HUES6 (cell line): ENCODE results near the gene TOR1AIP2.
"Not testable (repeated sequence)": the region's sequence is repeated elsewhere in the genome, so short reads cannot be mapped to it uniquely, and the experiment has no call there.

Experiments
- H3K27ac ChIP-seq: 2 replicates; pipeline ENCODE4 v1.7.0; 2013; ENCODE audit warnings: low read depth, mild to moderate bottlenecking, low read length, inconsistent platforms
- H3K27me3 ChIP-seq: 2 replicates; pipeline ENCODE4 v1.6.1; 2013; ENCODE audit warnings: low read length; ENCODE audit not compliant: control insufficient read depth, insufficient read depth
- H3K36me3 ChIP-seq: 2 replicates; pipeline ENCODE4 v1.6.1; 2013; ENCODE audit warnings: low read length; ENCODE audit not compliant: control insufficient read depth, insufficient read depth
- H3K4me1 ChIP-seq: 2 replicates; pipeline ENCODE4 v1.6.1; 2013; ENCODE audit warnings: low read length; ENCODE audit not compliant: control insufficient read depth, insufficient read depth
- H3K4me3 ChIP-seq: 2 replicates; pipeline ENCODE4 v1.5.1; 2013; ENCODE audit warnings: low read depth, low read length
- H3K9ac ChIP-seq: one replicate; pipeline ENCODE4 v1.6.1; 2013; ENCODE audit warnings: mild to moderate bottlenecking, low read length
- H3K9me3 ChIP-seq: 2 replicates; pipeline ENCODE4 v1.6.1; 2013; ENCODE audit warnings: low read depth, low read length; ENCODE audit not compliant: control insufficient read depth, insufficient read depth

TOR1AIP2 gene

DNA sequence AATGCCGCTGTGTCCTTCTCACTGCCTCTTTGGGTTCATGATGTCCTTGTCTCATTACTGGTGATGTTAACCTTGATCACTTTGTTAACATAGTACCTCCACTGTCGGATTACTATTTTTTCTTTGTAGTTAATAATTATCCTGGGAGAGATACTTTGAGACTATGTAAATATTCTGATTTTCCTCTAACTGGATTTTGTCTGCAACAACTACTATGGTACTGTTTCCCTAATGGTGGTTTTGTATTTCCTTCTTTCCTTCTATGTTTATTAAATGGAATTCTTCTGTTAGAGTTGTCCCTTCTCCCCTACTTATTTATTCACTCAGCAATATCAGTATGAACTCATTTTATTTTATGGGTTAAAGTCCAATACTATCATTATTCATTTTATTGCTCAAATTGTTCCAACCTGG lies 4.2 kb downstream of the TOR1AIP2 start:
- no peaks in the 10 kb centered on the region for H3K4me1 ChIP-seq
- no peak overlapping the region for H3K27ac ChIP-seq
- H3K36me3 ChIP-seq, result peaks cover 28% of the 10 kb centered on the region
- H3K27me3 ChIP-seq, result no peaks in the 10 kb centered on the region
- no peak overlapping the region for H3K9ac ChIP-seq
- H3K9me3 ChIP-seq, result no peaks in the 10 kb centered on the region
- H3K4me3 ChIP-seq, result no peak overlapping the region

- no peak overlapping the region for H3K4me3 ChIP-seq
- H3K4me1 ChIP-seq, result no peaks in the 10 kb centered on the region
- no peaks in the 10 kb centered on the region for H3K27me3 ChIP-seq
- no peak overlapping the region for H3K9ac ChIP-seq
- no peak overlapping the region for H3K27ac ChIP-seq
- no peaks in the 10 kb centered on the region for H3K9me3 ChIP-seq
- H3K36me3 ChIP-seq, result peaks cover 37% of the 10 kb centered on the region
Observed at GRCh38 chr1:179872558-179872957, 5.0 kb downstream of the TOR1AIP2 start.

DNA sequence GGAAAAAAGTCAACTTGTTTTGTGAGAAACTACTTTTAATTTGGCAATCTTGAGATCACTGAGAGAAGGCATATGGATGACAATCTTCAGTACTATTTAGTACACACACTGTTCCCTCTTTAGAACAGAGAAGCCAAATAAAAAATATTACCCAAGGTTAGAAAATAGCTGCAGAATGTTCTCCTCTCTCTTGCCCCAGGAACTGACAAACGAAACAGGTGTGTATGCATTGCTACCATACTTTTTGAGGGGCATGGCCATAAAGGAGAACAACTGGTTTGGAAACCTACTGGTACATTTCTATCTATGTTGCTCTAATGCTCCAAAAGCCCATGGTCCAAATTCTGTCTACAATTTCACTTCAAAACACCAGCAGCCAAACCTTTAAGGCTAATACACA lies 5.7 kb downstream of the TOR1AIP2 start:
- Histone ChIP-seq H3K36me3 (peaks cover 42% of the 10 kb centered on the region), H3K9ac (no peak overlapping the region)

GRCh38 chr1:179870870-179871269 lies 6.7 kb downstream of the TOR1AIP2 start:
- Histone ChIP-seq H3K36me3 (peaks cover 49% of the 10 kb centered on the region), H3K27ac (no peak overlapping the region), H3K9me3 (no peaks in the 10 kb centered on the region), H3K9ac (no peak overlapping the region), H3K27me3 (no peaks in the 10 kb centered on the region), H3K4me3 (no peak overlapping the region), H3K4me1 (no peaks in the 10 kb centered on the region)

More for the DNA sequence above, 5.7 kb downstream of the TOR1AIP2 start:
- Histone ChIP-seq H3K4me3 (no peak overlapping the region), H3K9me3 (no peaks in the 10 kb centered on the region), H3K27me3 (no peaks in the 10 kb centered on the region), H3K4me1 (no peaks in the 10 kb centered on the region), H3K27ac (no peak overlapping the region)

DNA sequence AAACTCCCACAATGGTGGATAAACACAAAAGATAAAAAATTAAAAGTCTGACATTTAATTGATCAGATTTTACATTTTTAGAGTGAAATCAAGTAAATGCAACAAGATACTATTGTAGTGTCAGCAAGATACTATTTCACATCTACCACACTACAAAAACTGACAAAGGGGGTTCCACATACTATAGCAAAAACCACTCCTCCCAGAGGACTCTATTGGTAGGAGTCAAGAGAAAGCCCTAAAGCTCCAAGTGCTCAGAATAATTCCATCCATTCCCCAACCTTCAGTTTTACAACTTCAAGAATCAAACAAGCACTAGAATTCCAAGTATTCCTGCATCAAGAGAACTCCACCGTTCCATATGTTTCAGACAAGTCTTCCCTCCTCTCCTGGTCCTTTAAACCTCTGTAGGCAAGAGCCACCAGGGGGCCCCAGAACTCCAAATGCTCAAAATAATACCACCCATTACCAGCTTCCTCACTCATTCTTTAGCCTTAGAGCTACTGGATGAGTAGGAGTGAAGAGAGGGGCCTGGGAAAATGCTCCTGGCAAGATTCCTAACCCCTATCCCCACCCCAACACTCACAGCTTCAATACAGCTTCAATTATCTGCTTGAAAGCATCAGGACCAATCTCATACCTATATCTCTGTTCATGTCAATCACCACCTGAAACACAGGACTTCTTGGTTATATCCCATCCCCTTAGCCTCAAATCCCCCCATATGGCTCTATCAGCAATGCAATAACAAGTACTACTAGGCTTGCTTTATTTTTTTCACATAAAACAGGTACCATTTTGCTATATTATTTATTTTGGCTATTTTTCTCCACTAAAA lies 9.9 kb downstream of the TOR1AIP2 start:
- no peaks in the 10 kb centered on the region for H3K9me3 ChIP-seq
- no peak overlapping the region for H3K4me3 ChIP-seq
- H3K4me1 ChIP-seq, result no peaks in the 10 kb centered on the region
- H3K9ac ChIP-seq, result no peak overlapping the region
- no peak overlapping the region for H3K27ac ChIP-seq
- peaks cover 61% of the 10 kb centered on the region for H3K36me3 ChIP-seq
- no peaks in the 10 kb centered on the region for H3K27me3 ChIP-seq

GRCh38 chr1:179866616-179867015 lies 11.0 kb downstream of the TOR1AIP2 start:
- Histone ChIP-seq H3K36me3 (peaks cover 62% of the 10 kb centered on the region), H3K4me3 (no peak overlapping the region)

GRCh38 chr1:179865377-179865776 lies 12.2 kb downstream of the TOR1AIP2 start:
- Histone ChIP-seq H3K36me3 (peaks cover 56% of the 10 kb centered on the region), H3K4me1 (no peaks in the 10 kb centered on the region), H3K9me3 (no peaks in the 10 kb centered on the region), H3K4me3 (no peak overlapping the region), H3K27ac (no peak overlapping the region), H3K9ac (no peak overlapping the region), H3K27me3 (no peaks in the 10 kb centered on the region)

More at GRCh38 chr1:179866616-179867015, 11.0 kb downstream of the TOR1AIP2 start:
- Histone ChIP-seq H3K27ac (no peak overlapping the region), H3K27me3 (no peaks in the 10 kb centered on the region), H3K9ac (no peak overlapping the region), H3K9me3 (no peaks in the 10 kb centered on the region), H3K4me1 (no peaks in the 10 kb centered on the region)

DNA sequence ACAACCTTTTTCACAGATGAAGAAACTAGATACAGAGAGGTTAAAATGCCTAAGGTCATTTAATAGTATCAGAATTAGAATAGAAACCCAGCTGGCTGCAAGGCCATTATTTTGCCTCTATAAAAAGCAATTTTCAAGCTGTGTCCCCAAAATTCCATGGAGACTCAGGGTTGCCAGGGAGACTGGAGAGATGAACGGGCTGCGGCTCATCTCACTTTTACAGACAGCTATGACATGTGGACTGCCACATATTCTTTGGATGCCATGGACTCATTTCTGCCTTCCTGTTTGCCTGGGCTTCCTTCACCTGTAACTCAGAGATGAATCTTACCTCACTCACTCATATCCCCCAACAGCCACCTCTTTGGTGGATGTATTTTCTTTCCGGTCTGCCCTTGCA lies 17.0 kb downstream of the TOR1AIP2 start:
- Histone ChIP-seq H3K27ac (no peak overlapping the region), H3K9ac (no peak overlapping the region), H3K27me3 (no peaks in the 10 kb centered on the region), H3K4me1 (no peaks in the 10 kb centered on the region), H3K36me3 (peaks cover 49% of the 10 kb centered on the region), H3K4me3 (no peak overlapping the region), H3K9me3 (no peaks in the 10 kb centered on the region)

DNA sequence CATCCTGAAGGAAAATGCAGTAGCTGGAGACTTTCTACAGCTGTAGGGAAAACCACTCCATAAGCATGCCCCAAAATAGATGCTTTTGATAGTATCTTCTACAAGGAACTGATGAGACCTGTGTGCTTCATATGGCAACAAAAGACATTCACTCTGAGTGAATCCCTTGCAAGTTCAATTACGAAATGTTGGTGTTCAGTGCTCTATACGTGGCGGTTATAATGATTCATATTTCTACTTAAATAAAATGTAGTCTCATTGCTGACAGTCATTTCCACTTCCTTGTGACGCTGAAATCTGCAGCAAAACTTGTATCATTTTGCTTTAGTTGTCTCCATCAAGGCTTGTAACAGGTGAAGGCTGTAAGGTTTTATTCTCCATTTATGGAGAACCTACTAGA lies 20.6 kb downstream of the TOR1AIP2 start:
- Histone ChIP-seq H3K36me3 (peaks cover 24% of the 10 kb centered on the region), H3K4me3 (no peak overlapping the region), H3K27ac (no peak overlapping the region), H3K9ac (no peak overlapping the region), H3K9me3 (no peaks in the 10 kb centered on the region), H3K4me1 (no peaks in the 10 kb centered on the region), H3K27me3 (no peaks in the 10 kb centered on the region)

DNA sequence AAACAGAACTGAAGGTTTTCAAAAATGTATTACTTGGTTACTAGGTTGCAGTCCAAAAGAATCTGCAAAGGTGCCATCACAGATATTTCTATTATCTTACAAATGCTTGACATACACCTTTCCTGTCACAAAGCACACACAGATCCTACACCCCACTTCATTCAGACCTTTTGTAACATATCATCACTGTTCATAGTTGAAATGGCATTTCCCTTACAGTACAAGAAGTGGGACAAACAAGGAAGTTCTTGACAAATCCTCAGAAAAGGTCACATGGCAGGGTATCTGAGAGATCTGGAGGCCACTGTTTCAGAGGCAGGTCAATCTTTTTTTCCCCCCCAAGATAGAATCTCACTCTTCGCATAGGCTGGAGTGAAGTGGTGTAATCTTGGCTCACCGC lies 21.3 kb downstream of the TOR1AIP2 start:
- peaks cover 28% of the 10 kb centered on the region for H3K36me3 ChIP-seq
- H3K27me3 ChIP-seq, result no peaks in the 10 kb centered on the region
- H3K4me3 ChIP-seq, result no peak overlapping the region
- no peaks in the 10 kb centered on the region for H3K9me3 ChIP-seq
- no peak overlapping the region for H3K9ac ChIP-seq
- H3K27ac ChIP-seq, result no peak overlapping the region
- H3K4me1 ChIP-seq, result no peaks in the 10 kb centered on the region

DNA sequence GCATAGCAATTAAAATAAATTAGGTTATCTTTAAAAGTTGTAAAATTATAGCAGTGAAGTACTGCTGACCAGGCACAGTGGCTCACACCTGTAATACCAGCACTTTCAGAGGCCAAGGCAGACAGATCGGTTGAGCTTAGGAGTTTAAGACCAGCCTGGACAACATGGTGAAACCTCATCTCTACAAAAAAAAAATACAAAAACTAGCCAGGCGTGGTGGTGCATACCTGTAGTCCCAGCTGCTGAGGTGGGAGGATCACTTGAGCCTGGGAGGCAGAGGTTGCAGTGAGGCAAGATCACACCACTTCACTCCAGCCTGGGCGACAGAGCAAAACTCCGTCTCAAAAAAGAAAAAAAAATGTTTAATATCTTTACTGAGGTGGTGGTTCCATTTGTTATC lies 21.8 kb downstream of the TOR1AIP2 start:
- not testable (repeated sequence) for H3K27ac ChIP-seq, H3K9ac ChIP-seq, H3K27me3 ChIP-seq, H3K4me3 ChIP-seq, H3K9me3 ChIP-seq, H3K4me1 ChIP-seq
- peaks cover 32% of the 10 kb centered on the region for H3K36me3 ChIP-seq
